A673 (cell line): ENCODE results near the gene DYNLT5.

Source experiments
- EZH2 ChIP-seq: fragments of 200-600 bp; sonication (generic); IDR thresholded peaks from 2 replicates; pipeline ENCODE4 v1.6.1; 2017; ENCODE audit warnings: borderline replicate concordance, low read depth, mild to moderate bottlenecking, mixed read lengths, antibody characterized with exemption, low read length; ENCODE audit not compliant: poor library complexity, severe bottlenecking
- TF ChIP-seq, protein P1 (sequence below): fragments of 300-800, 200-600 bp; sonication (generic); conservative IDR thresholded peaks from 2 replicates; pipeline ENCODE4 v1.5.1; 2017; ENCODE audit warnings: low read depth, mild to moderate bottlenecking, antibody characterized with exemption, low read length, moderate library complexity, mixed read lengths

- no peak for TF ChIP-seq EZH2
- TF ChIP-seq, protein P1, sequence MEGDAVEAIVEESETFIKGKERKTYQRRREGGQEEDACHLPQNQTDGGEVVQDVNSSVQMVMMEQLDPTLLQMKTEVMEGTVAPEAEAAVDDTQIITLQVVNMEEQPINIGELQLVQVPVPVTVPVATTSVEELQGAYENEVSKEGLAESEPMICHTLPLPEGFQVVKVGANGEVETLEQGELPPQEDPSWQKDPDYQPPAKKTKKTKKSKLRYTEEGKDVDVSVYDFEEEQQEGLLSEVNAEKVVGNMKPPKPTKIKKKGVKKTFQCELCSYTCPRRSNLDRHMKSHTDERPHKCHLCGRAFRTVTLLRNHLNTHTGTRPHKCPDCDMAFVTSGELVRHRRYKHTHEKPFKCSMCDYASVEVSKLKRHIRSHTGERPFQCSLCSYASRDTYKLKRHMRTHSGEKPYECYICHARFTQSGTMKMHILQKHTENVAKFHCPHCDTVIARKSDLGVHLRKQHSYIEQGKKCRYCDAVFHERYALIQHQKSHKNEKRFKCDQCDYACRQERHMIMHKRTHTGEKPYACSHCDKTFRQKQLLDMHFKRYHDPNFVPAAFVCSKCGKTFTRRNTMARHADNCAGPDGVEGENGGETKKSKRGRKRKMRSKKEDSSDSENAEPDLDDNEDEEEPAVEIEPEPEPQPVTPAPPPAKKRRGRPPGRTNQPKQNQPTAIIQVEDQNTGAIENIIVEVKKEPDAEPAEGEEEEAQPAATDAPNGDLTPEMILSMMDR, result no peak
Observed at GRCh38 chr1:66775646-66776045, 23.4 kb downstream of the DYNLT5 start.
